Liver (tissue), 9 donors: ENCODE results near the gene SH3PXD2A. TPM values are rescaled to one million over a fixed set of nuclear protein-coding genes. Genes with fewer than 3 reads are reported as not detected.

Experiments used
- DNase-seq: peaks from one replicate; pipeline ENCODE4 v3.0.0-alpha.2; 2017; ENCODE audit warnings: low spot score
- H3K27ac ChIP-seq, 2 donors: one replicate each; pipeline ENCODE4 v1.7.0; 2013; ENCODE audit warnings: inconsistent platforms in 2 of 2, low read length in 2 of 2, control low read depth in 1 of 2, low read depth in 1 of 2, mild to moderate bottlenecking in 1 of 2
- H3K27me3 ChIP-seq, 4 donors: one replicate each; pipeline versions ENCODE4 v1.6.1 to v1.7.0; 2013; ENCODE audit warnings: low read length in 3 of 4, inconsistent platforms in 1 of 4, mild to moderate bottlenecking in 1 of 4, moderate library complexity in 1 of 4; ENCODE audit not compliant: control insufficient read depth in 4 of 4, insufficient read depth in 4 of 4
- H3K36me3 ChIP-seq, 4 donors: one replicate each; pipeline versions ENCODE4 v1.6.1 to v1.7.0; 2013; ENCODE audit warnings: low read length in 3 of 4, mild to moderate bottlenecking in 3 of 4, low read depth in 1 of 4, moderate library complexity in 1 of 4; ENCODE audit not compliant: control insufficient read depth in 4 of 4, insufficient read depth in 3 of 4
- H3K4me1 ChIP-seq, 4 donors: one replicate each; pipeline versions ENCODE4 v1.6.1 to v1.7.0; 2013; ENCODE audit warnings: low read length in 3 of 4, mild to moderate bottlenecking in 3 of 4, moderate library complexity in 1 of 4; ENCODE audit not compliant: control insufficient read depth in 4 of 4, insufficient read depth in 4 of 4
- H3K4me3 ChIP-seq, 3 donors: one replicate each; pipeline versions ENCODE4 v1.6.1 to v1.7.0; 2013; ENCODE audit warnings: low read length in 3 of 3, control low read depth in 1 of 3, low read depth in 1 of 3, mild to moderate bottlenecking in 1 of 3
- H3K9ac ChIP-seq, 2 donors: one replicate each; pipeline ENCODE4 v1.7.0; 2013; ENCODE audit warnings: low read length in 2 of 2, mild to moderate bottlenecking in 2 of 2, moderate library complexity in 2 of 2, control low read depth in 1 of 2, low read depth in 1 of 2
- H3K9me3 ChIP-seq, 4 donors: one replicate each; pipeline versions ENCODE4 v1.6.1 to v1.7.0; 2013; ENCODE audit warnings: low read length in 3 of 4; ENCODE audit not compliant: control insufficient read depth in 4 of 4
- EGR1 ChIP-seq, 2 donors: IDR thresholded peaks; 2 replicates each; pipeline ENCODE4 v1.6.1; 2016 to 2018; ENCODE audit warnings: antibody characterized with exemption in 2 of 2, low read depth in 2 of 2
- FOXA1 ChIP-seq: IDR thresholded peaks from 2 replicates; pipeline ENCODE4 v1.6.1; 2016; ENCODE audit warnings: antibody characterized with exemption
- FOXA2 ChIP-seq: IDR thresholded peaks from 2 replicates; pipeline ENCODE4 v1.6.1; 2016; ENCODE audit warnings: antibody characterized with exemption
- GABPA ChIP-seq, 2 donors: IDR thresholded peaks in 1 of 2; conservative IDR thresholded peaks in 1 of 2; 2 replicates each; pipeline ENCODE4 v1.6.1; 2016; ENCODE audit warnings: antibody characterized with exemption in 2 of 2, mild to moderate bottlenecking in 1 of 2, moderate library complexity in 1 of 2
- HNF4A ChIP-seq, 2 donors: conservative IDR thresholded peaks; 2 replicates each; pipeline ENCODE4 v1.6.1; 2016; ENCODE audit warnings: antibody characterized with exemption in 2 of 2, mild to moderate bottlenecking in 2 of 2
- HNF4G ChIP-seq: IDR thresholded peaks from 2 replicates; pipeline ENCODE4 v1.6.1; 2016; ENCODE audit warnings: antibody characterized with exemption
- JUND ChIP-seq, 2 donors: IDR thresholded peaks; 2 replicates each; pipeline ENCODE4 v1.6.1; 2016; ENCODE audit warnings: antibody characterized with exemption in 2 of 2
- NR2F2 ChIP-seq: IDR thresholded peaks from 2 replicates; pipeline ENCODE4 v1.6.1; 2016; ENCODE audit warnings: antibody characterized with exemption
- RAD21 ChIP-seq, 2 donors: IDR thresholded peaks; 2 replicates each; pipeline ENCODE4 v1.6.1; 2016; ENCODE audit warnings: antibody characterized with exemption in 2 of 2, mild to moderate bottlenecking in 2 of 2
- RXRA ChIP-seq, 2 donors: IDR thresholded peaks; 2 replicates each; pipeline ENCODE4 v1.6.1; 2017 to 2018; ENCODE audit warnings: antibody characterized with exemption in 2 of 2, mild to moderate bottlenecking in 1 of 2
- SP1 ChIP-seq: IDR thresholded peaks from 2 replicates; pipeline ENCODE4 v1.6.1; 2018; ENCODE audit warnings: antibody characterized with exemption, mild to moderate bottlenecking
- TAF1 ChIP-seq: conservative IDR thresholded peaks from 2 replicates; pipeline ENCODE4 v1.6.1; 2016; ENCODE audit warnings: antibody characterized with exemption, mild to moderate bottlenecking
- YY1 ChIP-seq: IDR thresholded peaks from 2 replicates; pipeline ENCODE4 v1.6.1; 2016; ENCODE audit warnings: antibody characterized with exemption, mild to moderate bottlenecking
- WGBS: extraction: QIAGEN DNeasy Blood & Tissue Kit; methylation state at CpG from one replicate; pipeline ENCODE4 v1.1.7; 2013; 5-methylcytosine and 5-hydroxymethylcytosine counted together
- polyA plus RNA-seq, 2 donors: library from polyadenylated mRNA; stranded (reverse) in 1 of 2; unstranded in 1 of 2; fragments of 200-250 nt in 1 of 2; fragments of >200 nt in 1 of 2; fragmentation: Nextera tagmentation in 1 of 2; extraction: Ambion mirVana in 1 of 2; gene quantifications; one replicate each; pipeline versions ENCODE4 v1.2.1 to v1.2.3, GENCODE V29; 2013 to 2015
- total RNA-seq, 2 donors: library from RNA; depleted of rRNA; stranded (reverse); fragments of >200 nt; gene quantifications; one replicate each; pipeline ENCODE4 v1.2.3, GENCODE V29; 2014
- TF ChIP-seq, protein P1 (sequence below): IDR thresholded peaks from 2 replicates; pipeline ENCODE4 v1.6.1; 2016; ENCODE audit warnings: antibody characterized with exemption
- TF ChIP-seq, protein P2 (sequence below): IDR thresholded peaks from 2 replicates; pipeline ENCODE4 v1.6.1; 2016; ENCODE audit warnings: antibody characterized with exemption
- TF ChIP-seq, protein P3 (sequence below): fragments of 150-350 bp; IDR thresholded peaks from 2 replicates; pipeline ENCODE4 v1.5.1; 2017; ENCODE audit warnings: improper control_type of control experiment, low read depth, low read length; ENCODE audit not compliant: missing input control
- TF ChIP-seq, protein P4 (sequence below): IDR thresholded peaks from 2 replicates; pipeline ENCODE4 v1.6.1; 2016; ENCODE audit warnings: antibody characterized with exemption
- TF ChIP-seq, protein P5 (sequence below): IDR thresholded peaks from 2 replicates; pipeline ENCODE4 v1.6.1; 2016; ENCODE audit warnings: antibody characterized with exemption, mild to moderate bottlenecking
- donor health status: healthy.
- donor health status: healthy.
- donor health status: healthy.
- donor health status: healthy.
- donor health status: healthy.

Gene SH3PXD2A
- total and polyA plus RNA-seq, 4 donors: 0.82 to 5.5 (median 3.9) TPM

DNA sequence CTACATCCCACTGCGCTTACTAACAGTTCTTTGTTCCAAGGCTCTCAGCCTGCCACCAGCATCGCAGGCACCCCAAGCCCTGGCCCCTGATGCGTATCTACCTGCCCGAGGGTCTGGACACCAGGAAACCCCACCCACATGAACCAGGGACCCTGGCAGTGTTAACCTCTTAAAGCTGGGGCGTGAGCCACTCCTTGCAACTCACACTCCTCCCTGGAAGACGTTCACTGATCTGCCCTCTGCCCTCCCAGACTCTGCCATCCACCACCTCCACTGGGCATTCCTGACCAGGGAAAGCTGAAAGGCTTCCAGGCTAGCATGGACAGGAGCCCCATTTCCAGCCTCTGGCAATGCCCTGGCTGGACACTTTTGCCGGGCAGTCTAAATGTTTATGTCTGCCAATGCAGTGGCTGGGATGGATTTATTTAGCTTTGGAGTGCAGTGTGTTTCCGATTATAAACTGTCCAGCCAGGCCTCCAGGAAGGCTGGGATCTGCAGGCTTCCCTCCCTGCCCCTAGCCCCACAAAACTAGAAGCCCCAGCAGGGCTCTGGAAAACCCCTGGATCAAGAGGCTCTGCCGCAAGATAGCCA is 244.4 kb downstream of the SH3PXD2A start (continued):
- TF ChIP-seq, protein P1, sequence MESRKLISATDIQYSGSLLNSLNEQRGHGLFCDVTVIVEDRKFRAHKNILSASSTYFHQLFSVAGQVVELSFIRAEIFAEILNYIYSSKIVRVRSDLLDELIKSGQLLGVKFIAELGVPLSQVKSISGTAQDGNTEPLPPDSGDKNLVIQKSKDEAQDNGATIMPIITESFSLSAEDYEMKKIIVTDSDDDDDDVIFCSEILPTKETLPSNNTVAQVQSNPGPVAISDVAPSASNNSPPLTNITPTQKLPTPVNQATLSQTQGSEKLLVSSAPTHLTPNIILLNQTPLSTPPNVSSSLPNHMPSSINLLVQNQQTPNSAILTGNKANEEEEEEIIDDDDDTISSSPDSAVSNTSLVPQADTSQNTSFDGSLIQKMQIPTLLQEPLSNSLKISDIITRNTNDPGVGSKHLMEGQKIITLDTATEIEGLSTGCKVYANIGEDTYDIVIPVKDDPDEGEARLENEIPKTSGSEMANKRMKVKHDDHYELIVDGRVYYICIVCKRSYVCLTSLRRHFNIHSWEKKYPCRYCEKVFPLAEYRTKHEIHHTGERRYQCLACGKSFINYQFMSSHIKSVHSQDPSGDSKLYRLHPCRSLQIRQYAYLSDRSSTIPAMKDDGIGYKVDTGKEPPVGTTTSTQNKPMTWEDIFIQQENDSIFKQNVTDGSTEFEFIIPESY: no peak

DNA sequence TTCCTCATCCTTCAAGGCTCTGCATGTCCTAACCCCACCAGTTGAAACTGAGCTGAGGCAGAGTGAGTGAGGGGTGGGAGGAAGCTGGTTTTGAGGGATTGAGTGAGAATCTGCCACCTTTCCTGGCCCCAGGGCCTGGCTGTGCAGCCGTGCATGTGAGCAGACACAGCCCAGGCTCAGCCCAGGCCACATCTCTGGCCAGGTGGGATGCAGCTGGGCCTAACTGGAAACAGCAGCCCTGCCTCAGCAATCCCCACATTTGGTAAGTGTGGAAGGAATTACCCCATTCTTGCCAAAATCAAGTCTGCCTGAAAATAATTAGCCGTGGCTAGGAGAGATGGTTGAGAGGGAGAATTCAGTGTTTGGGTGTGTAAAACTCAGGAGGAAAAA is 245.3 kb downstream of the SH3PXD2A start:
- TF ChIP-seq FOXA2 (no peak), TAF1 (no peak), FOXA1 (no peak), RAD21 (IDR thresholded peaks at IDR 0.05) (no peak), SP1 (no peak), RXRA (IDR thresholded peaks at IDR 0.05) (no peak), JUND (IDR thresholded peaks at IDR 0.05) (no peak), HNF4A (conservative IDR thresholded peaks at IDR 0.05) (no peak), GABPA (IDR thresholded peaks at IDR 0.05 in 1 of 2, conservative IDR thresholded peaks at IDR 0.05 in 1 of 2) (no peak), NR2F2 (no peak), YY1 (no peak), EGR1 (IDR thresholded peaks at IDR 0.05; ENCODE audit: low read depth in 2 of 2) (no peak), HNF4G (no peak)
- TF ChIP-seq, protein P2, sequence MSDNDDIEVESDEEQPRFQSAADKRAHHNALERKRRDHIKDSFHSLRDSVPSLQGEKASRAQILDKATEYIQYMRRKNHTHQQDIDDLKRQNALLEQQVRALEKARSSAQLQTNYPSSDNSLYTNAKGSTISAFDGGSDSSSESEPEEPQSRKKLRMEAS: no peak
- TF ChIP-seq, protein P3, sequence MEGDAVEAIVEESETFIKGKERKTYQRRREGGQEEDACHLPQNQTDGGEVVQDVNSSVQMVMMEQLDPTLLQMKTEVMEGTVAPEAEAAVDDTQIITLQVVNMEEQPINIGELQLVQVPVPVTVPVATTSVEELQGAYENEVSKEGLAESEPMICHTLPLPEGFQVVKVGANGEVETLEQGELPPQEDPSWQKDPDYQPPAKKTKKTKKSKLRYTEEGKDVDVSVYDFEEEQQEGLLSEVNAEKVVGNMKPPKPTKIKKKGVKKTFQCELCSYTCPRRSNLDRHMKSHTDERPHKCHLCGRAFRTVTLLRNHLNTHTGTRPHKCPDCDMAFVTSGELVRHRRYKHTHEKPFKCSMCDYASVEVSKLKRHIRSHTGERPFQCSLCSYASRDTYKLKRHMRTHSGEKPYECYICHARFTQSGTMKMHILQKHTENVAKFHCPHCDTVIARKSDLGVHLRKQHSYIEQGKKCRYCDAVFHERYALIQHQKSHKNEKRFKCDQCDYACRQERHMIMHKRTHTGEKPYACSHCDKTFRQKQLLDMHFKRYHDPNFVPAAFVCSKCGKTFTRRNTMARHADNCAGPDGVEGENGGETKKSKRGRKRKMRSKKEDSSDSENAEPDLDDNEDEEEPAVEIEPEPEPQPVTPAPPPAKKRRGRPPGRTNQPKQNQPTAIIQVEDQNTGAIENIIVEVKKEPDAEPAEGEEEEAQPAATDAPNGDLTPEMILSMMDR: no peak
- TF ChIP-seq, protein P4, sequence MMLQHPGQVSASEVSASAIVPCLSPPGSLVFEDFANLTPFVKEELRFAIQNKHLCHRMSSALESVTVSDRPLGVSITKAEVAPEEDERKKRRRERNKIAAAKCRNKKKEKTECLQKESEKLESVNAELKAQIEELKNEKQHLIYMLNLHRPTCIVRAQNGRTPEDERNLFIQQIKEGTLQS: no peak
- TF ChIP-seq, protein P5, sequence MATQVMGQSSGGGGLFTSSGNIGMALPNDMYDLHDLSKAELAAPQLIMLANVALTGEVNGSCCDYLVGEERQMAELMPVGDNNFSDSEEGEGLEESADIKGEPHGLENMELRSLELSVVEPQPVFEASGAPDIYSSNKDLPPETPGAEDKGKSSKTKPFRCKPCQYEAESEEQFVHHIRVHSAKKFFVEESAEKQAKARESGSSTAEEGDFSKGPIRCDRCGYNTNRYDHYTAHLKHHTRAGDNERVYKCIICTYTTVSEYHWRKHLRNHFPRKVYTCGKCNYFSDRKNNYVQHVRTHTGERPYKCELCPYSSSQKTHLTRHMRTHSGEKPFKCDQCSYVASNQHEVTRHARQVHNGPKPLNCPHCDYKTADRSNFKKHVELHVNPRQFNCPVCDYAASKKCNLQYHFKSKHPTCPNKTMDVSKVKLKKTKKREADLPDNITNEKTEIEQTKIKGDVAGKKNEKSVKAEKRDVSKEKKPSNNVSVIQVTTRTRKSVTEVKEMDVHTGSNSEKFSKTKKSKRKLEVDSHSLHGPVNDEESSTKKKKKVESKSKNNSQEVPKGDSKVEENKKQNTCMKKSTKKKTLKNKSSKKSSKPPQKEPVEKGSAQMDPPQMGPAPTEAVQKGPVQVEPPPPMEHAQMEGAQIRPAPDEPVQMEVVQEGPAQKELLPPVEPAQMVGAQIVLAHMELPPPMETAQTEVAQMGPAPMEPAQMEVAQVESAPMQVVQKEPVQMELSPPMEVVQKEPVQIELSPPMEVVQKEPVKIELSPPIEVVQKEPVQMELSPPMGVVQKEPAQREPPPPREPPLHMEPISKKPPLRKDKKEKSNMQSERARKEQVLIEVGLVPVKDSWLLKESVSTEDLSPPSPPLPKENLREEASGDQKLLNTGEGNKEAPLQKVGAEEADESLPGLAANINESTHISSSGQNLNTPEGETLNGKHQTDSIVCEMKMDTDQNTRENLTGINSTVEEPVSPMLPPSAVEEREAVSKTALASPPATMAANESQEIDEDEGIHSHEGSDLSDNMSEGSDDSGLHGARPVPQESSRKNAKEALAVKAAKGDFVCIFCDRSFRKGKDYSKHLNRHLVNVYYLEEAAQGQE: no peak
- TF ChIP-seq, protein P1: no peak
- H3K27me3 ChIP-seq: no peaks in the 10 kb centered on the region
- peaks cover 12 to 48% (median 32%) of the 10 kb centered on the region in 4 donors for H3K36me3 ChIP-seq
- no peak overlapping the region for H3K9ac ChIP-seq
- no peak for DNase-seq
- H3K27ac ChIP-seq: no peak overlapping the region
- no peaks in the 10 kb centered on the region for H3K9me3 ChIP-seq
- no peaks in the 10 kb centered on the region for H3K4me1 ChIP-seq
- WGBS: 88% methylated on average over 2 of the region's 2 CpGs
- H3K4me3 ChIP-seq: no peak overlapping the region
